ENCODE data around the gene ADAT3.

ADAT3 gene

GRCh38 chr19:1942934-1943555, 37.8 kb downstream of the ADAT3 start:
- no peak for DNase-seq

- DNase-seq: no peak
These were observed 38.5 kb downstream of the ADAT3 start for GRCh38 chr19:1943661-1944087.

GRCh38 chr19:1944088-1944915, 39.1 kb downstream of the ADAT3 start:
- DNase-seq: no peak

- no peak for DNase-seq
These were observed 39.8 kb downstream of the ADAT3 start for GRCh38 chr19:1944916-1945561.

GRCh38 chr19:1945899-1946298, 40.7 kb downstream of the ADAT3 start:
- DNase-seq: no peak

GRCh38 chr19:1947651-1948209, 42.5 kb downstream of the ADAT3 start:
- DNase-seq: no peak

DNA sequence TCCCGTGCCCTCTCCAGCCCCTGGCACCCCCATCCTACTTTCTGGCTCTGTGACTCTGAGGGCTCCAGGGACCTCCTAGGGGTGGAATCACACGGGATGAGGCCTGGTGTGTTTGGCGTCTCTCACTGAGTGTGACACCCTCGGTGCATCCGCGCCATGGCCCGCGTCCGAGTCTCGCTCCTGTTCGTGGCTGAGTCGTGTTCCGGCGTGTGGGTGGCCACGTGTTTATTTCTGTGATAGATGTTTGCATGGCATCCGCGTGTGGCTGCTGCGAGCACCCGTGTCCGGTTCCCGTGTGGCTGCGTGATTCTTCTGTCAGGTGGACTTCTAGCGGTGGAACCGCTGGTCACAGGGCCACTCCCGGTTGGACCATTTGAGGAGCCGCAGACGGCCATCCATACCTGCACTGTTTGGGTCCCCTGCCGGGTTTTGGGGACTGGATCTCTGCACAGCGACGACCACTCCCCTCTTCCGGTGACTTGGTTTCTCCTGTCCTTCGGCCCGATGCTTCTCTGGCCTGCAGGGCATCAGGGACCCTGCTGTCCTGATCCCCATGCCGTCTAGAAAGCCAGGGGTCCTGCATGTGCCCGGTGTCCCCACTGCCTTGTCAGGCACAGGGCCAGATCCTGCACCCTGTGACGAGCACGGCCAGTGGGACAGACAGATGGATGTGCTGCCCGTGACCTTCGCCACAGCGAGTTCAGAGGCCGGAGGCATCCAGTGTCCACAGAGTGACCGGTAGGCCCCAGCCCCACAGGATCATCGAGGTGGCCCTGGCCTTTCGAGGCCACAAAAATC, 44.3 kb downstream of the ADAT3 start:
- no peak for DNase-seq

- no peak for DNase-seq
These were observed 45.4 kb downstream of the ADAT3 start for GRCh38 chr19:1950640-1951039.

DNA sequence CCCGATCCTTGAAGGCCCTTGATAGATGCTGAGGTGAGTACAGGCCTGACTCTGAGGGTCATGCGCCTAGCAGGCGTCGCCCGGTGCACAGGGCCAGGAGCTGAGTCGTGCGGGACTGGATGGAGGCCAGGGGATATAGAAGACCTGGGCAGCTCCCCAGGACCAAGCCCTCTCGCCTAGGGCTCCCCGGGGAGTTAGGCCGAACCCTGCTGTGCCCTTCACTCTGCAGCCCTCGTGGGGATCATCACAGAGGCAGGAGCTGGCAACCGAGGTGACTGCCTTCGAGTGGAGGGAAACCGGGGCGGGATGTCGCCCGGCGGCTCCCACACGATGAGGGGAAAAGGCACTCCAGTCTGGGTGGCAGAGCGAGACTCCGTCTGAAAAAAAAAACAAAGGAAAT, 47.4 kb downstream of the ADAT3 start:
- no peak for DNase-seq

DNA sequence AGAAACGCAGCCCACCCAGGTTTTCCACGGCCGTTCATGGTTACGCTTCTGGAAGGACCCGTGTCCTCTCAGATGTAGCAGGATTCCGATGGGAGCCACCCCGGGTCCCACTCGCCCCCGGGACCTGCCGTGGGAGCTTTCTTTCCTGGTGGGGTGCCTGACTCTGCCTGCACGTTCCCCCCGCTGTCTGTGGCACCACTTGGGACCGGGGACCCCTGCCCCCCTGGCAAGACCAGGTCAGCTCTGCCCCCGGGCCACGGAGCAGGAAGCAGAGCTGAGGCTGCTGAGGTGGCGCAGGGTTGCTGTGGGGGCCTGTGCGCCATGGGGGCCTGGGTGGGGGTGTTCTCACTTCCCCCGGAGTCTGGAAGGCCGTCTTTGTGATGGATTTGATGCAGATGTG, 47.8 kb downstream of the ADAT3 start:
- DNase-seq: no peak

GRCh38 chr19:1953441-1954094, 48.4 kb downstream of the ADAT3 start:
- DNase-seq: no peak

GRCh38 chr19:1954532-1954933, 49.3 kb downstream of the ADAT3 start:
- DNase-seq: no peak

GRCh38 chr19:1955171-1956121, 50.2 kb downstream of the ADAT3 start:
- no peak for DNase-seq

DNA sequence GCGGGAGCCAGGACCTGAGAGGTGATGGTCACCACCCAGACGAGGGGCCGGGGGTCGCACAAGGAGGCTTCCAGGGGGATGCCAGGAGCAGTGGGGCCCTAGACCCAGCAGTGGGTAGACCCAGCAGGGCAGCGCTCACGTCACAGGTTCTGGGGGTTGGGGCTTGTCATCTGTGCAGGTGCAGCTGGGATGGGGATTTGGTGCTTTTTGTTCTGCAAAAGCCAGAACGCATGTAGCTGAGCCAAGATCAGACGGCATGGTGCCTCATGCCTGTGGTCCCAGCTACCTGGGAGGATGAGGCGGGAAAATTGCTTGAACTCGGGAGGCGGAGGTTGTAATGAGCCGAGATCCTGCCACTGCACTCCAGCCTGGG, 50.9 kb downstream of the ADAT3 start:
- no peak for DNase-seq

GRCh38 chr19:1956868-1957492, 51.8 kb downstream of the ADAT3 start:
- DNase-seq: no peak

DNA sequence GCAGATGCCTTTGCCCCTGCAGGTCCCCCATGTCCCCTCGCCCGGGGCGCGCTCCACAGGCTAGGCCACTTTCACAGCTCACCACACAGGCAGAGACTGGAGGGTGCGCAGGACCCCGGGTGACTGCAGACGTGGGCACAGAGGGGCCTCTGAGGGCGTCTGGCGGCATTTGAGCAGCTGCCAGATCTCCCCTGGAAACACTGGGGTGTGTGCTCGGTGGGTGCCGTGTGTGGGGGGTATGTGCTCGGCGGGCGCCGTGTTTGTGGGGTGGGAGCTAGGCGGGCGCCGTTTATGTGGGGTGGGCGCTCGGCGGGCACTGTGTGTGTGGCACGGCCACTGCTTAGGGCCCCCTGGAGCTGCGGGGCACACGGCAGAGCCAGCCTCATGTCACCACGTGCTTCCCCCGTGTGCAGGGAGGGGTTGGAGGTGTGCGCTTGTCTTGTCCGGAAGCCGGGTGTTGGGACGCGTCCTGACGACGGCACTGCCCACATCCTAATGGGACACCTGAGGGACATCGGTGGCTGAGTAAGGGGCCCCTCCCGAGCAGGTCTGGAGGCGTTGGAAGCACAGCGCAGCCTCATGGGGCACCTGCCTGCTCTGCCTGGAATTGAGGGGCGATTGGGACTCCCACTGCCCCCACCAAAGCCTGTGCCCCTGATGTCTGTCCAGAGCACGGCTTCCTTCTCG, 52.5 kb downstream of the ADAT3 start:
- no peak for DNase-seq

GRCh38 chr19:1959928-1960589, 54.9 kb downstream of the ADAT3 start:
- DNase-seq: no peak

- DNase-seq: no peak
These were observed 56.0 kb downstream of the ADAT3 start for GRCh38 chr19:1961000-1961883.

Measured in NCI-H510A (cell line).